IPS DF 19.7 (cell line): ENCODE measurements around the gene RPUSD1.
"Not testable (repeated sequence)": the region's sequence is repeated elsewhere in the genome, so short reads cannot be mapped to it uniquely, and the experiment has no call there.

Experiments used
- DNase-seq: peaks from one replicate; pipeline ENCODE4 v3.0.0-alpha.2; 2013; ENCODE audit warnings: low read depth, low spot score

The RPUSD1 gene

DNA sequence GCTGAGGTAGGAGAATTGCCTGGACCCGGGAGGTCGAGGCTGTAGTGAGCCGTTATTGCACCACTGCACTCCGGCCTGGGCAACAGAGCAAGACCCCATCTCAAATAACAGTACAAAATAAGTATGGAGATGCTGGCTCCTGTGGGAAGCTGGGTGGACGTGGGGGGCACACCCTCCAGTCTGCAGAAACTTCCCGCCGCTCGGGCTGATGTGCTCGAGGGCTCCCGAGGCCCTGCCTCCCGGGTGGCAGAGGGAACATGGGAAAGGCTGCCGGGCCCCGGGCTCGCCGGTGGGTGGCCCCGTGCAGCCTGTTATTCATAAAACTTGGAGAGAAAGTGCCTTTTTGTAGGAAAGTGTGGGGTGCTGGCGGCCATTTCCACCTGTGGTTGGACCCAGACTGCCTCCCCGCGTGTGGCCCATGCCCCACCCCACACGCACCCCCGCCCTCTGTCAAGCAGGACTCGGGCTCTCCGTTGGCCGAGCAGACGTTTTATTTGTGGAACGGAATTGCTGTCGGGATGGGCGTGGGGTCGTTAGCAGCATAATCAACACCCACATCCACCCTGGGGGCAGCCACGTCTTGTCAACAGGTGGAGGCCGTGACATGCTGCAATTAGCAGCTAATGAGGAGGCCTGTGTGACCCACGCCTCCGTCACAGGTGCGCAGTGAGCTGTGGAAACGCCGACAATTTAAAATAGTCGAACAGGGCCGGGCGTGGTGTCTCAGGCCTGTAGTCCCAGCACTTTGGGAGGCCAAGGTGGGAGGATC, 40.0 kb downstream of the RPUSD1 start:
- no peak for DNase-seq

DNA sequence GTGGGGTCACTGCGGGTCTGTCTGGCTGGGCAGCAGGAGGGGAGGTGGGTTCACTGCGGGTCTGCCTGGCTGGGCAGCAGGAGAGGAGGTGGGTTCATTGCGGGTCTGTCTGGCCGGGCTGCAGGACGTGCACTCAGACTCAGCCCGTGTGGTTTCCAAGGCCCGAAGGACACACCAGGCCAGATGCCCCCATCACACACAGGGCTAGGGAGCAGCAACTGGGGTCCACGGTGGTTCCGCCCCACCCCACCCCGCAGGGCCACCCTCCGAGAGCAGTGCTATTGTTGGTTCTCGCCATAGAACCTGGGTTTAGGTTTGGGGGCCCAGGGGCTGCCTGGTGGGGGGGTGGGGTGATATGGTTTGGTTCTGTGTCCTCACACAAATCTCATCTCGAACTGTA, 41.5 kb downstream of the RPUSD1 start:
- no peak for DNase-seq

DNA sequence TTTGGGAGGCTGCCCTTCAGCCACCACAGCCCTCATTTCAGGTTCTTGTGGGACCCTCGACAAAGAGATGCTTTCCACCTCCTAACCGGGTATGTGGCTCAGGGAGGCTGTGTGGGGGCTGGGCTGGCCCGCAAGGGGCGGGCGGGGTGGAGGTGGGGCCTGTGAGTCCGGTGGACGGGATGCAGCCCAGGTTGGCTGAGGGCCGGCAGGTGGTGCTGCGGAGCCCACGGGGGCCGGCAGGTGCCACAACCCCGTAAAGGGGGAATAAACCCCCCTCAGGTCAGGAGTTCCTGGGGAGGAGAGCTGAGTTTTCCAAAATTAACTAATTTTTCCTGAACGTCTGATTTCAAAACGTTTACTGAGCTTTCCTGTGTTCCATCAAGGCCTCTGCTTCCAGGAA, 42.4 kb downstream of the RPUSD1 start:
- DNase-seq: no peak

DNA sequence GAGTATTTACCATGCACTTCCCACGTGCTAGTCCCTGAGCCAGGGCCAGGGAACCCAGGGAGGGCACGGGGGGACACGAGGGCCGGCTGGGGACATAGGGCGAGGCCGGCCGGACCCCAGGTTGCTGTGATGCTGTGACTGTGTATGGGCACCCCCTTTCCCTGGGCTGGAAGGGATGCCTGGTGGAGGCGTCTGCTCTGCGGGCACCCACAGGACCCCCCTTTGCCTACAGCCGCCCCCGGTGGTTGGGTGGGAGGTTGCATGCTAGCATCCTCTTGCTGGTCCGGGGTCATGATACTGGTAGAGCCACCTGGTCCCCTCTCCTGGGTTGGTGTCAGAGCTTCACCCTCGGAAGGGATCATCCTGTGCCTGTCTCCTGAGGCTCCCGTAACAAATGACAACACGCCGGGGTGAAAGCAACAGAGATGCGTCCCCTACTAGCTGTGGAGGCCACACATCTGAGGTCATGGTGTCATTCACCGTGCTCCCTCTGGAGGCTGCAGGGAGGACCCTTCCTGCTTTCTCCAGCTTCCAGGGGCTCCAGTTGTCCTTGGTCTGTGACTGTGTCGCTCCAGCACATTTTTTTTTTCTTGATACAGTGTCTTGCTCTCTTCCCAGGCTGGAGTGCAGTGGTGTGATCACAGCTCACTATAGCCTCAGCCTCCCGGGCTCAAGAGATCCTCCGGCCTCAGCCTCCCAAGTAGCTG, 44.2 kb downstream of the RPUSD1 start:
- DNase-seq: no peak

DNA sequence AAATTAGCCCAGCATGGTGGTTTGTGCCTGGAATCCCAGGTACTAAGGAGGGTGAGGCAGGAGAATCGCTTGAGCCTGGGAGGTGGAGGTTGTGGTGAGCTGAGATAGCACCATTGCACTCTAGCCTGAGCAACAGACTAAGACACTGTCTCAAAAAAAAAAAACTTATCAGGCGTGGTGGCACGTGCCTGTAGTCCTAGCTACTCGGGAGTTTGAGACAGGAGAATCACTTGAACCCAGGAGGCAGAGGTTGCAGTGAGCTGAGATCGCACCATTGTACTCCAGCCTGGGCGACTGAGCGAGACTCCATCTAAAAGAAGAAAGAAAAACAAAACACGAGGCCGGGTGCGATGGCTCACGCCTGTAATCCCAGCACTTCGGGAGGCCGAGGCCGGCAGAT, 45.3 kb downstream of the RPUSD1 start:
- not testable (repeated sequence) for DNase-seq

DNA sequence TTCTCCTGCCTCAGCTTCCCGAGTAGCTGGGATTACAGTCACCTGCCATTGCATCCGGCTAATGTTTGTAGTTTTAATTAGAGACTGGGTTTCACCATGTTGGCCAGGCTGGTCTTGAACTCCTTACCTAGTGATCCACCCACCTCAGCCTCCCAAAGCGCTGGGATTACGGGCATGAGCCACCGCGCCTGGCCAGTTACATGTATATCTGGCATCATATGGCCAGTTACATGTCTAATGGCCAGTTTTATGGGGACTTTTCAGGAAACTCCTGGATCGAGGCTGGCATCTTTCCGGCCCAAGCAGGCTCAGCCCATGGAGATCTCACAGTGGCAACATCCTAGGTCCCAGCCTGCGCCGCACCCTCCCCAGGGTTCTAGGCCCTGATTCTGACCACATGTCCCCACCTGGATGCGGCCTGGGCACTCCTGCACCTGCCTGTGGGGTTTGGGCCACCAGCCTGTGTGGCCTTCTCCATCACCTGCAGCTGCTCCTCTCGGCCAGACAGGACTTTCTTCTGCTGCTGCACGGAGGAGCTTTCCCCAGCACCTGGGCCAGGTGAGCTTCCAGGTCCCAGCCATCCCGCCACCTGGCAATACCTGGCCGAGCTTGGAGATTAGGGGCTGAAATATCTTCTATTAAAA, 46.1 kb downstream of the RPUSD1 start:
- no peak for DNase-seq

DNA sequence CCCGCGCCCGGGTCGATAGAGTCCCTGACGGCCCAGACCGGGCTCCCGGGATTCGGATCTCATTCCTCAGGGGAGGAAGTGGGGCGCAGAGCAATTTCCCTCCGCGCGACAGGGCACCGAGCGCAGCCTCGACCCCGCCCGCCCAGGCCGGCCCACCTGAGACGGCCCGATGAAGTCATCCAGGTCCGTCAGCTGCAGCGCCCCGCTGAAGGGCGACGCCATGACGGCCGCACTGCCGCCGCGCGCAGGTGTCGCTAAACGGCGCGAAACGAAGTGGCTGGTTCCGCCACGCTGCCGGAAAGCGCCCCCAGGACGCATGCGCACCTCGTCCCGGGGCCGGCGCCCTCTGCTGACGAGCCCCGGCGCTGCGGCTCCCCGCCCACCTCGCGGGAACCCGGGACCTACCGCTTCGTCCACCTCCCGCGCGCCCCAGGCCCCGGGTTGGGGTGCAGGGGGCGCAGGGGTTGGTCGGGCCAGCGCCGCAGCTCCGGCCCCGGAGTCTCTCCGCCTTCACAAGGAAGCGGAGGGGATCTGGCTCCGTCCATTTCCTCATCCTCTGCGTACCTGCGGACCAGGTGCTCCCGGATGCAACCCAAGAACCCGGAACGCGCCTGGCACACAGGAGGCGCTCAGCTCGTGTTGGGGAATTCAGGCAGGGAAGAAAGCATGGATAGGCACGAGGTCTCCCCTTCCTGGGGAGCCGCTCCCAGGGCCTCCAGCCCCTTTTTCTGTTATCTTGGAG, 47.2 kb downstream of the RPUSD1 start, which contains the start of gene CIAO3:
TSS of gene CIAO3 (minus strand) at position 234 of the 742 bp plus-strand sequence. CDS start at position 222, 12 bp downstream.
- no peak for DNase-seq

DNA sequence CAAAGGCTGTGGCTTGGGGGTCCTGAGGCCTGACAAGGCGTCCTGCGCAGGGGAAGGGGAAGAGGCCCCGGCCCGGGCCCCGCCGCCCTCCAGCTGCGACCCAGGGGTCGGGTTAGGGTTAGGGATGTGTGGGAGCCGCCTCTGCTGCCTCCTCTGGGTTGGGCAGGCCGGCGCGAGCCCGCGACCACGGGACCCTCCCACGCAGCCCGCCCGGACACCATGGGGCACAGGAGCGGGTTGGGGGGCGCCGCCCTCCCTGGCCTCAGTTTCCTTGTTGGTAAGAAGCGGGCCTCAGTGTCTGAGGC, 47.8 kb downstream of the RPUSD1 start:
- DNase-seq: no peak

DNA sequence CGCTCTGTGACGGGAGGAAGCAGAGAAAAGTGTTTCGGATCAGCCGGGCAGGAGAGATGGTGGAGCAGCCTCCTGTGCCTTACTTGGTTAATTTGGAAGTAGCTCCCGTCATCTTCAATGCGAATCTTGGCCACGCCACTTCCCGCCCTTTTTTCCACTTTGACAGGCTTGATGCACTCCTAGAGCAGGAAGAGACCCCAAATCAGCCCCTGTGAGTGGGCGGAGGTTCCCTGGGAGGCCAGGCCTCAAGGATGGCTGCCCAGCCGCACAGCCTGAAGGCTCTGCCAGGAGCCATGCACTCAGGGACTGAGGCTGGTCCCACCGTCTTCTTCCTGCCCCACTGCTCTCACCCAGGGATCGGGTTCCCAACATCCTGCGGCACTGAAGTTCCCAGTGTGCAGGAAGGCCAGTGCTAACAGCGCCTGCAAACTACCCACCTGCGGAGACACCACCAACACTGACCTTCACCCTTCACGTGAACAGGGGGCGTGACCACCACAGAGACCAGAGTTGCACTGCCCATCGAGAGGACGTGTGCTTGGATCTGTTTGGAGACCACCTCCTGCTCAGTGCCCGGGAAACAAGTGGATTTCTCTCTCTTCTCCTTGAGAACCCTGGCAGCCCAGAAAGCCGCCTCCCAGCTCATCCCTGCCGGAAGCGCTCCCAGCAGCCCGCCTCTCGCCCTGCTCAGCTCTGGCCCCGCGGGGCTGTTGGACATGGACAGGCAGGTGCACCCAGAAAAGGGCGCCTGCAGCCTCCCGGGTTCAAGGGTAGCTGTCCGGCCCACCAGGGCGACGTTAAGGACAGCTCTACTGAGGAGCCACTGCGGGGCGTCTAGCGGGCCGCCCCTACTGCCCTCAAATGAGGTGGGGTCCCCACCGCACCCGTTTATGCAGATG, 48.4 kb downstream of the RPUSD1 start:
- no peak for DNase-seq

DNA sequence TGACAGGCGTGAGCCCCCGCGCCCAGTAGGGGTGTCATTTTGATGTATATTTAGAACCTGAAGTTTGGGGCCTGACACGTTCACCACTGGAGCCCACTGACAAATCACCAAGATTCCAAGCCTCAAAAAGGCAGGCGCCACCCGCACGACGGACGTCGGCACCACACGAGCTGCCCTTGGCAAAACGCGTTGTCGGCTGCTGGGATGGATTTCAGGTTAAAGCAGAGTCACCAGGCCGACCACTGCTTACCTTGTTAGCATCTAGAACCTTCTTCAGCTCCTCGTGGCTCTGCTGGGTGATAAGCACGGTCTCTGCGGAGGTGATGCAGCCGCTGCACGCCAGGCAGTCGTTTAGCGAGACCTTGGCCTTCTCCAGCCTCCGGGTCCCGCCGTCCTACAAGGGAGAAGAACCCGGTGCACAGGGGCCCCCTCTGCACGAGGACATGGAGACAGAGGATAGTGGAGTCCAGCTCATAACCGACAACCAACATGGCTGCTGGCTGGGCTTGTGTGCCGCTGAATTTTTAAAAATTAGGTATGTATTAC, 51.2 kb downstream of the RPUSD1 start:
- DNase-seq: no peak

DNA sequence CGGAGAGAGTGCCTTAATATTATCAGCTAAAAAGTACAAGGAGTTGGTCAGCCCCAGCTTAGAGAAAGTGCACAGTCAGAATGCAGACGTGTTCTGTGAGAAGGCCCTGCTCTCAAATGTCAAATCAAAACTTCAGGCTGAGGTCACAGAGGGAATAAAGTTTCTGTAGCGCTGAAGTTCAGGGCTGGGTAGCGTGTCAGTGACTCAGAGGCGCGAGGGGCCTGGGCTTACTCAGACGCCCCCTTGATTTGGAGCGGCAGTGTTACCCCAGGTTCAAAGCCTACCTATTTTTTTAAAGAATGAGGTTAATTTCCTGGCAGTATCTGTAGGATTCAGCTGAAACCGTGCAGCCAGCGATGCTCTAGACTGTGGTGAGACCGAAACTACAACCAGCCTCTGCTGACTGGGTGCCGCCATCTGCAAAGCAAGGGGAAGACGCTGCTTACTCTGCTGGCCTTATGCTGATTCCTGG, 52.2 kb downstream of the RPUSD1 start:
- DNase-seq: no peak

DNA sequence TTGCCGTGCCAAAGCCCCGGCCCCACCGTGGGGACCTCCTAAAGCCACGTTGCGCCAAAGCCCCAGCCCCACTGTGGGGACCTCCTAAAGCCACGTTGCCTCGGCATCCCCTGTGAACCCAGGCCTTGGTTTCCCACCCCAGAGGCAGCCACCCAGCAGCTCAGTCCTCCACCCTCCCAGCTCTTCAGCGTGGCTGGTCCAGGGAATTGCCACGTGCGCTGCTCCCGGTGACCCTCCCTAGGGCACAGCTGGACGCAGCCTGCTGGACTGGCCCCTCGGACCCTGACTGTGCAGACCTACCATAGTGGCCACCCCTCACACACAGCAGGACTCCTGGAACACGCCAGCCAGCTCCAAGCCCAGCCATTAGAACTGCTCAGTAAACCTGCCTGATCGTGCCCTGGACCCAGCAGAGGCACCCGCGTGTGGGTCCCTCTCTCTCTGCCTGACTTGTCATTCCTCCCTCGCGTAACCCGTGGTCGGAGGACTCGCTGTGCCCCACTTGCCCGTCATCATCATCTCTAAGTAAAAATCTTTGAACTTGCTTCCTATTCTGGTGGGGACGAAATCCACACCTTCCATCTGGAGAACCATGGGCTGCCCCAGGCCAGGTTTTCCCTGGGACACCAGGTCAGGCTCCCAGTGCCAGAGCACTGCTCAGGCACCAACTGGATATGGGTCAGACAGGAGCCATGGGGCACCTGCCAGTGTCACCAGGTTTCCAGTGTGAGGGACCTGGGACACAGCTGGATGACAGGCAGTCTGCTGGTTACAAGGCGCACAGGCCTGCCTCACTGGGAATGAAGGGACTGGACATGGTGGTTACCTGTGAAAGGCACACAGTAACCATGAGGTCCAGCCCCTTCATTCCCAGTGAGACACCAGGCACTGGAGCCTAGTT, 53.0 kb downstream of the RPUSD1 start:
- DNase-seq: no peak
